GM12878 (cell line): ENCODE data around the gene CLCNKB.

Experiments used
- BRCA1 ChIP-seq: IDR thresholded peaks from 2 replicates; pipeline ENCODE4 v1.6.1; 2011; ENCODE audit warnings: low read depth, low read length, improper control_type of control experiment
- CTCF ChIP-seq, 3 experiments: IDR thresholded peaks in 2 of 3; conservative IDR thresholded peaks in 1 of 3; 2 replicates each; pipeline ENCODE4 v1.5.1; 2011; ENCODE audit warnings: low read depth in 3 of 3, low read length in 3 of 3, mild to moderate bottlenecking in 3 of 3, control low read depth in 2 of 3, moderate library complexity in 2 of 3, inconsistent platforms in 1 of 3, mixed read lengths in 1 of 3; ENCODE audit not compliant: control insufficient read depth in 2 of 3, insufficient read depth in 1 of 3; ENCODE audit errors: extremely low read depth in 1 of 3
- EED ChIP-seq: sonication (generic); IDR thresholded peaks from 2 replicates; pipeline ENCODE4 v1.6.1; 2016; ENCODE audit warnings: antibody characterized with exemption, low read depth
- HDAC6 ChIP-seq: fragments of 200-600 bp; sonication (generic); IDR thresholded peaks from one replicate; pipeline ENCODE4 v1.8.0; 2017; ENCODE audit warnings: antibody characterized with exemption; ENCODE audit not compliant: unreplicated experiment
- MAX ChIP-seq: IDR thresholded peaks from 2 replicates; pipeline ENCODE4 v1.6.1; 2012; ENCODE audit warnings: low read depth, low read length, improper control_type of control experiment
- PBX3 ChIP-seq: IDR thresholded peaks from 2 replicates; pipeline ENCODE4 v1.6.1; 2011; ENCODE audit warnings: mild to moderate bottlenecking, low read depth, low read length, moderate library complexity; ENCODE audit not compliant: insufficient replicate concordance
- POLR2A ChIP-seq: IDR thresholded peaks from 2 replicates; pipeline ENCODE4 v1.6.1; 2011; ENCODE audit warnings: low read depth, mild to moderate bottlenecking, low read length
- POLR2AphosphoS5 ChIP-seq: IDR thresholded peaks from 2 replicates; pipeline ENCODE4 v1.6.1; 2011; ENCODE audit warnings: mild to moderate bottlenecking, low read length, inconsistent platforms
- POU2F2 ChIP-seq: IDR thresholded peaks from 3 replicates; pipeline ENCODE4 v1.6.1; 2011; ENCODE audit warnings: low read depth, mild to moderate bottlenecking, low read length, borderline replicate concordance
- ZBTB40 ChIP-seq: fragments of 450-650 bp; IDR thresholded peaks from 2 replicates; pipeline ENCODE4 v1.6.1; 2016; ENCODE audit warnings: mild to moderate bottlenecking, moderate library complexity, borderline replicate concordance
- ZNF24 ChIP-seq: fragments of 450-650 bp; IDR thresholded peaks from 2 replicates; pipeline ENCODE4 v1.6.1; 2017; ENCODE audit warnings: antibody characterized with exemption, mild to moderate bottlenecking

- TF ChIP-seq HDAC6 (no peak), ZBTB40 (no peak), CTCF (IDR thresholded peaks at IDR 0.05 in 2 of 3, conservative IDR thresholded peaks at IDR 0.05 in 1 of 3; ENCODE audit: control insufficient read depth in 2 of 3, extremely low read depth in 1 of 3, insufficient read depth in 1 of 3, low read depth in 3 of 3, low read length in 3 of 3) (no peak), POLR2AphosphoS5 (no peak), PBX3 (no peak), POU2F2 (no peak), POLR2A (no peak), ZNF24 (no peak), EED (no peak), MAX (no peak), BRCA1 (no peak)
Observed at GRCh38 chr1:16006010-16006409, 37.6 kb upstream of the CLCNKB start.
